Keratinocyte (primary cell): ENCODE data around the gene OR56B4.

Source experiments
- EZH2 ChIP-seq: IDR thresholded peaks from one replicate; pipeline ENCODE4 v1.6.1; 2012; ENCODE audit warnings: inconsistent platforms, mild to moderate bottlenecking, low read length, moderate library complexity
- TF ChIP-seq, protein P1 (sequence below), 3 experiments: IDR thresholded peaks in 1 of 3; conservative IDR thresholded peaks in 1 of 3; optimal IDR thresholded peaks in 1 of 3; 2 replicates in 2 of 3; 3 replicates in 1 of 3; pipeline versions ENCODE3 to v1.5.1; 2011; ENCODE audit warnings: low read length in 3 of 3, mild to moderate bottlenecking in 3 of 3, moderate library complexity in 2 of 3, control low read depth in 1 of 3, inconsistent platforms in 1 of 3; ENCODE audit not compliant: insufficient read depth in 2 of 3; ENCODE audit errors: extremely low read depth in 1 of 3

GRCh38 chr11:6095798-6096197 lies 11.7 kb upstream of the OR56B4 start:
- TF ChIP-seq, protein P1, sequence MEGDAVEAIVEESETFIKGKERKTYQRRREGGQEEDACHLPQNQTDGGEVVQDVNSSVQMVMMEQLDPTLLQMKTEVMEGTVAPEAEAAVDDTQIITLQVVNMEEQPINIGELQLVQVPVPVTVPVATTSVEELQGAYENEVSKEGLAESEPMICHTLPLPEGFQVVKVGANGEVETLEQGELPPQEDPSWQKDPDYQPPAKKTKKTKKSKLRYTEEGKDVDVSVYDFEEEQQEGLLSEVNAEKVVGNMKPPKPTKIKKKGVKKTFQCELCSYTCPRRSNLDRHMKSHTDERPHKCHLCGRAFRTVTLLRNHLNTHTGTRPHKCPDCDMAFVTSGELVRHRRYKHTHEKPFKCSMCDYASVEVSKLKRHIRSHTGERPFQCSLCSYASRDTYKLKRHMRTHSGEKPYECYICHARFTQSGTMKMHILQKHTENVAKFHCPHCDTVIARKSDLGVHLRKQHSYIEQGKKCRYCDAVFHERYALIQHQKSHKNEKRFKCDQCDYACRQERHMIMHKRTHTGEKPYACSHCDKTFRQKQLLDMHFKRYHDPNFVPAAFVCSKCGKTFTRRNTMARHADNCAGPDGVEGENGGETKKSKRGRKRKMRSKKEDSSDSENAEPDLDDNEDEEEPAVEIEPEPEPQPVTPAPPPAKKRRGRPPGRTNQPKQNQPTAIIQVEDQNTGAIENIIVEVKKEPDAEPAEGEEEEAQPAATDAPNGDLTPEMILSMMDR (optimal IDR thresholded peaks at IDR 0.05 in 1 of 3, IDR thresholded peaks at IDR 0.05 in 1 of 3, conservative IDR thresholded peaks at IDR 0.05 in 1 of 3; ENCODE audit: extremely low read depth in 1 of 3, insufficient read depth in 2 of 3, low read length in 3 of 3), result no peak
- no peak for TF ChIP-seq EZH2
